Endothelial cell of umbilical vein (primary cell): Measurements from ENCODE around the gene ZNG1A. TPM values are rescaled to one million over a fixed set of nuclear protein-coding genes. Genes with fewer than 3 reads are reported as not detected.
"Not testable (repeated sequence)": the region's sequence is repeated elsewhere in the genome, so short reads cannot be mapped to it uniquely, and the experiment has no call there.

Source experiments
- BruUV-seq: library from RNA; stranded (reverse); fragments of 400-500 nt; replicated peaks from 2 replicates; lab custom pipeline; 2021; lab: Mats Ljungman, UMichigan
- CTCF ChIA-PET: fragments of 300-600, 350-600 bp; sonication (Branson Sonifier 250); formaldehyde crosslinking; loops from one replicate; lab custom pipeline; 2021; ENCODE audit warnings: antibody characterized with exemption, inconsistent platforms; lab: Charles Lee
- POLR2A ChIA-PET: fragments of 300-600, 350-600 bp; sonication (Branson Sonifier 250); formaldehyde crosslinking; loops from one replicate; lab custom pipeline; 2021; ENCODE audit warnings: antibody characterized with exemption, inconsistent platforms; lab: Charles Lee
- DNase-seq: peaks from one replicate; pipeline ENCODE4 v3.0.0-alpha.2; 2011; ENCODE audit warnings: low read depth, low spot score
- FAIRE-seq: peaks from 2 replicates; lab custom pipeline; 2011; peaks lifted over from hg19 to GRCh38; lab: Jason Lieb, UNC
- H2AFZ ChIP-seq: 2 replicates; pipeline ENCODE4 v1.6.0; 2012; ENCODE audit warnings: low read depth, low read length, control low read depth, inconsistent platforms
- H3K27ac ChIP-seq: 2 replicates; pipeline ENCODE4 v1.5.1; 2011; ENCODE audit warnings: low read depth, mild to moderate bottlenecking, control low read depth, low read length, moderate library complexity; ENCODE audit not compliant: insufficient read depth
- H3K27me3 ChIP-seq, 2 experiments: 2 replicates each; pipeline versions ENCODE4 v1.6.0 to v1.6.1; 2011; ENCODE audit warnings: low read length in 2 of 2, mixed read lengths in 1 of 2; ENCODE audit not compliant: control insufficient read depth in 2 of 2, insufficient read depth in 2 of 2
- H3K36me3 ChIP-seq, 2 experiments: 2 replicates in 1 of 2; 3 replicates in 1 of 2; pipeline ENCODE4 v1.5.1; 2011; ENCODE audit warnings: low read length in 2 of 2, mild to moderate bottlenecking in 1 of 2, moderate library complexity in 1 of 2; ENCODE audit not compliant: control insufficient read depth in 2 of 2, insufficient read depth in 2 of 2; ENCODE audit errors: extremely low read depth in 1 of 2
- H3K4me1 ChIP-seq: 3 replicates; pipeline ENCODE4 v1.5.1; 2011; ENCODE audit warnings: mild to moderate bottlenecking, low read length; ENCODE audit not compliant: control insufficient read depth, insufficient read depth; ENCODE audit errors: extremely low read depth
- H3K4me2 ChIP-seq: 2 replicates; pipeline ENCODE4 v1.6.1; 2011; ENCODE audit warnings: low read length, control low read depth, mixed read lengths; ENCODE audit not compliant: insufficient read depth
- H3K4me3 ChIP-seq, 3 experiments: fragments of 200-600 bp in 1 of 3; sonication (generic), shearing (Covaris generic) in 1 of 3; replicated peaks in 1 of 3; 2 replicates each; pipeline ENCODE4 v1.5.1; 2011 to 2016; ENCODE audit warnings: control low read depth in 3 of 3, low read length in 3 of 3, mild to moderate bottlenecking in 2 of 3, inconsistent platforms in 1 of 3, low read depth in 1 of 3, moderate library complexity in 1 of 3; ENCODE audit not compliant: insufficient read depth in 1 of 3
- H3K79me2 ChIP-seq: 2 replicates; pipeline ENCODE4 v1.6.0; 2012; ENCODE audit warnings: low read length, inconsistent platforms; ENCODE audit not compliant: control insufficient read depth, insufficient read depth
- H3K9ac ChIP-seq: replicated peaks from 2 replicates; pipeline ENCODE3; 2011; ENCODE audit warnings: low read length, control low read depth; ENCODE audit not compliant: insufficient read depth; ENCODE audit errors: extremely low read depth
- H3K9me1 ChIP-seq: replicated peaks from 3 replicates; pipeline ENCODE4 v1.6.0; 2011; ENCODE audit warnings: mild to moderate bottlenecking, low read length; ENCODE audit not compliant: control insufficient read depth, insufficient read depth; ENCODE audit errors: extremely low read depth
- H3K9me3 ChIP-seq: replicated peaks from 2 replicates; pipeline ENCODE4 v1.5.1; 2012; ENCODE audit warnings: low read length, inconsistent platforms; ENCODE audit not compliant: control insufficient read depth, insufficient read depth
- H4K20me1 ChIP-seq: replicated peaks from 2 replicates; pipeline ENCODE3; 2011; ENCODE audit warnings: mild to moderate bottlenecking, low read length; ENCODE audit not compliant: control insufficient read depth, insufficient read depth; ENCODE audit errors: extremely low read depth
- dilution Hi-C: fragments of 300-500 bp; cut with MboI; formaldehyde crosslinking; loops from one replicate; pipeline ENCODE4 v1.15.0; 2019; ENCODE audit warnings: low sequenced_read_pairs; ENCODE audit not compliant: extremely low pct_ligation_motif_present
- intact Hi-C: fragments of 100-400 bp; cut with micrococcal nuclease; formaldehyde crosslinking; loops from one replicate; pipeline ENCODE4 v1.10.0; 2022
- polyA plus RNA-seq, 4 experiments: library from polyadenylated mRNA; depleted of rRNA in 3 of 4; stranded (reverse) in 3 of 4; unstranded in 1 of 4; fragments of >200 nt; gene quantifications; 2 replicates each; pipeline versions ENCODE4 v1.2.1 to v1.2.3, GENCODE V29; 2011 to 2012; ENCODE audit warnings: missing spikeins in 1 of 4
- total RNA-seq: library from RNA; stranded (reverse); gene quantifications from 2 replicates; pipeline ENCODE4 v1.2.3, GENCODE V29; 2021

Gene ZNG1A
- total and polyA plus RNA-seq, 2 donors (not counting 3 experiments of a cell fraction or from before 2014, with no cell fraction given): 14.3 to 39.8 TPM

GRCh38 chr9:199601-200000, 20.7 kb upstream of the ZNG1A start:
- H3K79me2 ChIP-seq, H3K36me3 ChIP-seq, FAIRE-seq, H3K9ac ChIP-seq, POLR2A ChIA-PET, H4K20me1 ChIP-seq, BruUV-seq, H3K27ac ChIP-seq, H2AFZ ChIP-seq, intact Hi-C loops, H3K9me3 ChIP-seq, H3K4me1 ChIP-seq, H3K4me3 ChIP-seq, dilution Hi-C loops, H3K9me1 ChIP-seq, CTCF ChIA-PET, H3K4me2 ChIP-seq, DNase-seq, H3K27me3 ChIP-seq: not testable (repeated sequence)

- H3K27ac ChIP-seq, H2AFZ ChIP-seq, H3K79me2 ChIP-seq, H3K36me3 ChIP-seq, CTCF ChIA-PET, H3K9me1 ChIP-seq, H3K27me3 ChIP-seq, H3K9me3 ChIP-seq, H3K4me2 ChIP-seq, dilution Hi-C loops, DNase-seq, H4K20me1 ChIP-seq, POLR2A ChIA-PET, intact Hi-C loops, FAIRE-seq, H3K4me1 ChIP-seq: not testable (repeated sequence)
- peak overlapping the region in 2 of 3 experiments; percentile 32 to 39 for H3K4me3 ChIP-seq
- BruUV-seq: TSS peak; percentile 42
- H3K9ac ChIP-seq: peak overlapping the region; percentile 9
Measured at GRCh38 chr9:178140-178825, 573 bp downstream of the ZNG1A start.

- H3K9ac ChIP-seq, POLR2A ChIA-PET, CTCF ChIA-PET, FAIRE-seq, H3K27me3 ChIP-seq, H3K9me1 ChIP-seq, H3K4me1 ChIP-seq, H4K20me1 ChIP-seq, H3K79me2 ChIP-seq, H3K4me3 ChIP-seq, DNase-seq, H3K9me3 ChIP-seq, H2AFZ ChIP-seq, H3K27ac ChIP-seq, H3K4me2 ChIP-seq, dilution Hi-C loops, BruUV-seq, H3K36me3 ChIP-seq, intact Hi-C loops: not testable (repeated sequence)
Measured at GRCh38 chr9:169757-170156, 9.1 kb downstream of the ZNG1A start.

GRCh38 chr9:159871-160270, 19.0 kb downstream of the ZNG1A start:
- H3K27ac ChIP-seq, dilution Hi-C loops, DNase-seq, H3K9me1 ChIP-seq, BruUV-seq, FAIRE-seq, H3K4me3 ChIP-seq, H3K4me1 ChIP-seq, H3K27me3 ChIP-seq, H2AFZ ChIP-seq, H3K79me2 ChIP-seq, CTCF ChIA-PET, H3K36me3 ChIP-seq, POLR2A ChIA-PET, H4K20me1 ChIP-seq, intact Hi-C loops, H3K9me3 ChIP-seq, H3K4me2 ChIP-seq, H3K9ac ChIP-seq: not testable (repeated sequence)
